HG03439 (cell line): ENCODE results near the gene DAZAP2.

Source experiments
- ATAC-seq: cut with Tn5 transposase; IDR thresholded peaks from one replicate; pipeline ENCODE4 v1.9.1; 2021; ENCODE audit warnings: mild to moderate bottlenecking, moderate library complexity; ENCODE audit not compliant: unreplicated experiment

DAZAP2 gene, protein sequence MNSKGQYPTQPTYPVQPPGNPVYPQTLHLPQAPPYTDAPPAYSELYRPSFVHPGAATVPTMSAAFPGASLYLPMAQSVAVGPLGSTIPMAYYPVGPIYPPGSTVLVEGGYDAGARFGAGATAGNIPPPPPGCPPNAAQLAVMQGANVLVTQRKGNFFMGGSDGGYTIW

DNA sequence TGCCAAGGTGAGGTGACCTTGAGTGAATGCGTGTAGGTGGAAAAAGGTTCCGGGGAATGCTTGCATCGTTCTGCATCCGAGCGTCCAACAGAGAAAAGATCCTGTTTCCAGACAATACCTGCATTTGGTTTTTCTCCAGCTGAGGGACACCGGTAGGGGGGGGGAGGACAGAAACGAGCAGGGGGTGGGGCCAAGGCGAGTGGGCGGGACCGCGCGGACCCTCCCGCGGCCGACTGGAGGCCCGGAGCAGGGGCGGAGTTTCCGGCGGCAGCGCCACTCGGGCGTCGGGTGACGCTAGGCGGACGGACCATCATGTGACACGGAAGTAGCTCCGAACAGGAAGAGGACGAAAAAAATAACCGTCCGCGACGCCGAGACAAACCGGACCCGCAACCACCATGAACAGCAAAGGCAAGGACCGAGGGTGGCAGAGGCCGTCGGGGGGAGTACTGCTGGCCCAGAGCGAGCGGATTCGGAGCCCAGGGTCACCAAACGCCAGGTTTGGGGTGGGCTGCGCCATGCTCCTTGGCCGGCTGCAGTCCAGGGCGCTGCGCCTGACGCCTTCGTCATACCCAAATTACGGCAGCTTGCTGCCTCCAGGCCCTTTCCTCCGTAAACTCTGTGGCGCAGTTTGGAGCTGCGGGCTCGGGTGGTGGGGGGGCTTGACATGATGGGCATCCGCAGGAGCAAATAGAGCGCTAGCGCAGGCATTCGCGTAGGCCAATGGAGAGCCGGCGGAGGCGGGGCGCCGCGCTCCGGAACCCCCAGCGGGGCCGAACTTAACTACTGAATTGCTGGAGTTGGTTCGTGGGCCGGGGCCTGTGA, at the start of gene DAZAP2:
Gene DAZAP2 (plus strand): TSS at position 317 of the 825 bp plus-strand sequence. CDS start 82 bp downstream, at position 399.
- ATAC-seq = peak; percentile 92

DNA sequence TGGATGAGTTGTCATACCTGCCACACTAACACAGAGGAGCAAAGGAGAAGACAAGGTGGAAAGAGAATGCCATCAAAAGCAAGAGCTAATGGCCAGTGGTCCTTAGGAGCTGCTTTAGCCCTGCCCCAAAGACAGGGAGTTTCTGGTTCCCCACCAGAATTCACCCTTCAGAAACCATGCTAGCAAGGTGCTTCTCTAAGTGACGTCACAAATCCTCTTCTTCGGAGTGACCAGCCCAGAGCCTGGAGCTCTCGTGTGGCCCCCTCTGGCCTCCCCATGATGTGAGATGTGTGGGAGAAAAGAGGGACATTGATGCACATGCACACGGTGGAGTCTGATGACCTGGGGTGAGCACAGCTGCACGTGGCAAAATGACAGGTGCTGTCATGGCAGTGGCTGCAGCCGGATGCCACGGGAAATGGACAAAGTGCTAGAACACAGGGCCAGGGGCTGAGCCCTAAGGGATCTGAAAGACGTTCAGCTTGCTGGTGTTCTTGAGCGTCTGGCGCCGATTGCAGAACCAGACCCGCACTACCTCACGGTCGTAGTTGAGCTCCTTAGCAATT, 48.8 kb upstream of the DAZAP2 start:
- no peak for ATAC-seq

DNA sequence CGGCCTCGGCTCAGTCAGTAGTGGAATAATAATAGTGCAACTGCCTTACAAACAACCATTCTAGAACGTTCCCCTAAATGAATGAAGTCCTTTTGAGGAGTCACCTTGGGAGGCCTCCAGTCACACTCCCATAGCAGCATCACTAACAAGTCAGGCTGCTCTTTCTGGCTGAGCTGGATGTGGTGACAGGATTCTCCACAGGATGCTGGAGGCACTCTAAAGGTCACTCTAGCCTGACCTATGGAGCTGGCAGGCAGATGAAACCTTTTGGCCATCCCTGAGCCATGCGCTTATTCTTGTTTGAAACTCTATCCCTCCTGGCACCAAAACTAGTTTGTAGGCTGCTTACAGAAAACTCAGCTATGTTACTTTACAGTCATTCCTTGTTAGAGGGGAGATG, 47.8 kb upstream of the DAZAP2 start:
- no peak for ATAC-seq

DNA sequence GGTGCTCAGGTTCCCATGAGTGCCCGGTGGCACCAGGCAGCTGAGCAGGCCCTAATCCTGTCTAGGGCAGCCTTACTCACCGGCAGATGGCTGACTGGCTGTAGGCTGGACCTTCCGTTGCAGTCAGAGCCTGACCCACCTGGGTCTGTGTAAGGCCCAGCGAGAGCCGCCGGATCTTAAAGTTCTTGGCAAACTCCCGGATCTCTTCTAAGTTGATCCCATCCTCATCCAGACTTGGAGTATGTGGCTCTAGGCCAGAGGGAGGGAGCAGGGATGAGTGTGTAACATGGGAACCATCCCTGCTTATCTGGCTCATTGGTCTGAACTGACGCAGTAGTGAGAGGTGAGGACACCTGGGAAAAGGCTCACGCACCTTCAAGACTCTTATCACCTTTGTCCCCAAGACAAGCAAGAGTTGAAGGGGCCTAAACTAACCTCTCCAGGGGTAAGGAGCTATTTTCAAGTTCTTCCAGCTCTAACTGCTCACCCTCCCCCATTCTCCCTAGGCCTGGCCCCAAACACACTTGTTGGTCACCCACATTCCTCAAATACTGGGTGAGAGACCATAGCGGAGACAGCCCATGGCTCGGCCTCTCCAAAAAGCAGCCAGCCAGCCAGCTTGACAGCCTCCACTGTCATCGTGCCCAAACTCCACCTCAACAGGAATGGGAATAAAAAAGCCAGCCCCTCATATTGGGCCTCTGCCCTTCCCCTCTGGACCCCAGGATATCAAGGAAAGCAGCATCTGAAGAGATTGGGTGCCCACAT, 46.9 kb upstream of the DAZAP2 start:
- no peak for ATAC-seq

DNA sequence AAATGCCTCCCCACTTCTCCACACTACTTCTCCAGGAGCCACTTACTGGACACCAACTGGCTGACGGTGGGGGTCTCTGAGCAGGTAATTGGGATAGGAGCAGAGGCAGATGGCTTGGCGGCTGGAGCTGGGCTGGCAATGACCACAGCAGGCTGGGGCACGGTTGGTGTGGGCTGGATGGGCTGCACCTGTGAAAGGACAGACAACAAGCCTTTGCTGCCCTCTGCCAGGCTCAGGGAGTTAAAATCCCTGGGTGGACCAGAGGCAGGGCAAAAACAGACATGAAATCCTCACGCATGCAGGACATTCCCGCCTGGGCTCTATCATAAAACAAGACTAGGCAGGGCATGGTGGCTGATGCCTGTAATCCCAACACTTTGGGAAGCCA, 46.3 kb upstream of the DAZAP2 start:
- ATAC-seq = no peak

DNA sequence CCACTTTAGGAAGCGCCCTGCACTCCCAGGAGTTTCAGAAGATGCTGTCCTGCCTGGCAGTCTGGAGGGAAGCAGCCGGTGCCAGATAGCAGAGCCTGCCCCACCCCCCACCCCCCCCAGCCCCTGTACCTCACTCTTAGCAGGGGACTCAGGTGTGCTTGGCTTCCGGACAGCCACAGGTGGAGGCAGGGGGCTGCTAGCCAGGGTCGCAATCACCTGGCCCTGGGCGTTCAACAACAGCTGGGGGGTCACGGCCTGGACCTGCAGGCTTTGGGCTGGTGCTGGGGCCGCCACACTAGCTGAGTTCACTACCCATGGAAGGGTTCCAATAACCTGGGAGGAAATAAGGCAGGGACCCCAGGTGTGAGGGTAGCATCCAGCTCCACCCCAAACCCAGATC, 42.8 kb upstream of the DAZAP2 start:
- no peak for ATAC-seq

DNA sequence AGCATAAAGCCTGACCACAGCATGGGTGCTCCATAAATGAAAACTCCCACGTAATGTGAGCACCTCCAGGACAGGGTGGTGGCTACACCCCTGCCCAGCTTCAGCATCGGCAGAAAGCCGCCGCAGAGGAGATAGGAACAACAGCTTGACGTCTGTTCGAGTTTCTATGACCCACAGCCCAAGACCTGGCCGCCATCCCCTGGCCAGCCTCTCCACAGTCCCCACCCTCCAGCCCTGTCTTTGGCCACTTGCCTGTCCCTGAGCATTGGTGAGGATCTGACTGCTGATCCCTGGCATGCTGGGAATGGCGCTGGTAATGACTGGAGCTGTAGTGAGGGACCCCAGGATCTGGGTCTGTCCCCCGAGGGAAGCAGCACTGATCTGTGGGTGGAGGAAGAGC, 42.1 kb upstream of the DAZAP2 start:
- no peak for ATAC-seq

DNA sequence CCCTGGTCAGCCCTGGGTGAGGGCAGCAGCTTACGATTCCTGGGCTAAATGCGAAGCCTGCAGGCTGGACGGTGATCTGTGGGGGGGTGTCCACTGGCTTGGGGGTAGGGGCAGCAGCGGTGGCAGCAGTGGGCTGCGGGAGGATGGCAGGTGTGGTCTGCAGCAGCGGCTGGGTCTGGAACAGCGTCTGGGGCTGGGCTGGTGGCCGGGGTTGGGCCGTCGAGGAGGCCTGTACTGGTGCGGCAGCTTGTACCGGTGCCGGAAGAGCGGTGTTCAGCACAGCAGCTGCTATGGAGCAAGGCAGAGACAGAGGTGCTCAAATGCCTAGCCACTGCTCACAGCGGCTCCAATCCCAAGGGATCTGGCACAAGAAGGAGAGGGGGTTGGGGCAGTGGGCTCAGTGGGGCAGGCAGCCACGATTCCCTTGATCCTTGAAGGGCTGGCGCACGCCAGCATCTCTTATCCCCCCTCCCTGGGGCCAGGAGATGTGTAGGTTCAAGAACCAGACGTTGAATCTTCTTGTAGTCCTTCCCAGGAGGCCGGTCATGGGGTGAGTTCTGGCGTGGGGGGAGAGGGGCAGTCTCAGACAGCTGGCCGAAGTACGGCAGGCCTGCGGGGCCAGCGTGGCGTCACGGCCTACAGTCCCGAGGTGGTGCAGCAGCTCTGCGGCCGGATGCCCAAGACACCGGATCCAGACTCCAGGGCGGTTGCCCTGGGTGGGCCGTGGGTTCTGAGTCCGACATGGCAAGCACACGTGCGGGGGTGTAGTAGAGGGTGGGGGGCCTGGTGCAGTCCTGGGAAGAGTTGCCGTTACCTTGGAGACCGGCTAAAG, 40.7 kb upstream of the DAZAP2 start:
- no peak for ATAC-seq

DNA sequence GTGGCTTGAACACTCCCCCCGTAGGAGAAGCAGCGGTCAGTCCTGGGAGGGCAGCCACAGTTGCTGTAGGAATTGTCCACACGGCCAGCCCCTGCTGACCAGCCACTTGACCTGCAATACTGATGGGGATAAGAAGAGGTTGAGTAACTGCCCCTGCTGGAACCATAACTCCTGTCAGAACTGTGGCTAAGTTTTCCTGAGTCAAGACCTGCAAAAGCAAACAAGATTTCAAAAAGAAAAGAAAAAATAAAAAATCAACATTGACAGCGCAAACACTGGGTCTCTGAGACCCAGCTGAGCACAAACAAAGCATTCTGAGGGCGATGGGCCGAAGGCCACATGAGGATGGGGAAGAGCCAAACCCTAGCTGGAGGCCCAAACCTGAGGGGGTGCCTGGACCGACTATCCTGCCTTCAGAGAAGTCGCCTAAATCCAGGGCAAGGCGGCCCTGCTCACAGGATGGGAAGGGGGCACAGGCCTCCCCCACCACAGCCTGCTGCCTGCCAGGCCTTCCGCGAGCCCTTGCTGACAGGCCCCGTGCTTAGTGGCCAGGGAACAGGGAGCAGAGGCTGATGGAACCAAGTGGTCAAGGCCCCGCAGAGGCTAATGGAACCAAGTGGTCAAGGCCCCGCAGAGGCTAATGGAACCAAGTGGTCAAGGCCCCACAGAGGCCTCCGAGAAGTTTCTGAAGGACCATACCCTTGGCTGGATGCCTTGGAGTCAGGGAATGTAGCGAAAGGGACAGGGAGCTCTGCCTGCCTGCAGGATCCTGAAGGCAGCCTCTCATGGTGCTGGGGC, 39.9 kb upstream of the DAZAP2 start:
- no peak for ATAC-seq

DNA sequence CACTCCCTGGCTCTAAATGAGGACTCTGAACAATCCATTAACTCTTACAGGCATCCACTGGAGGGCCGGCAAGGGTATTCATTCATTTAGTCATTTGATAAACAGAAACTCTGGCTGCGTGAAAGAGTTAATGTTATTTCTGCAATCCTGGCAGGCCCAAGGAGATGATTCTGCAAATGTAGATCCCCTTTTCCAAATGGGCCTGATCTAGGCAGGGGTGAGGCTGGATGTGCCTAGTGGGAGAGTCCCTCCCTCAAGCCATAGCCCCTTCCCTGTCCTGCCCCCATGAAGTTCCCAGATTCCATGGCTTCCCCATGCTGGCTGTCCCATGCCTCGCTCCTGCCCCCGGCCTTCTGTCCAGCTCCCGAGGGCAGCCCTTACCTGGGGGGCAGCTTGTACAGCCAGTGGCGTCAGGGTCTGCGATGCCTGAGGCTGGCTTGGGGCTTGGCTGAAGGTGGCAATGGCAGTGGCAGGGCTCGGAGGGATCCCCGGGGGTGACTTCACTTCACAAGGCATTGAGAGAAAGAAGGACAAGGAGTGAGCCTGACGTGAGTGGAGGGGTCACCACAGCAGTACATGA, 39.2 kb upstream of the DAZAP2 start:
- ATAC-seq = no peak

DNA sequence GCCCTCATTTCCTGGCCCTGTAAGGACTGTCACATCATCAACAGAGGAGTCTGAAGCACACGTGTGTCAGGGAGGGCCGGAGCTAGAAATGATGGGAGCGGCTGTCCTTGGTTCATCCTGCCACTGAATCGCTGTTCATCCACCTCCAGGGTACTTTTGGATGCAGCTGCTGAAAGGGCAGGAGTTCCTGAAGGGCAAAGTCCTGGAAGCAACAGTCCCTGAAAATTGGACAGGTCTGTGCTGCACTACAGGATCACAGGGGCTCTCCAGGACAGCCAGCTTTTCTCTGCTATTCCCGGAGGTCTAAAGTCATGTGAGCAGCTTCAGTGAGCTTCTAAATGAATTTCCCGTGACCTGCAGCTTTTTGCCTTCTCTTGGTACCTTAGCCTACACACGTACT, 38.5 kb upstream of the DAZAP2 start:
- no peak for ATAC-seq

DNA sequence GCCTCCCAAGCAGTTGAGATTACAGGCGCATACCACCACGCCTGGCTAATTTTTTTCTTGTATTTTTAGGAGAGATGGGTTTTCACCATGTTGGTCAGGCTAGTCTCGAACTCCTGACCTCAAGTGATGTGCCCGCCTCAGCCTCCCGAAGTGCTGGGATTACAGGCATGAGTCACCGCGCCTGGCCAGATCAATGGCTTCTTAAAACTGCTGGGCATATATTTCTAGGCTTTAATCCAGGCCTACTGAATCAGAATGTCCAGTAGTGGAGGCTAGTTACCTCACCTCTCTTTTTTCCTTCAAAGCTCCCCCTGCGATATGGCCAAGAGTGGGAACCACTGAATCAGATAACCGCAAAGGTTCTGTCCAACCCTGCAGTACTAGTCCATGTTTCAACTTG, 37.8 kb upstream of the DAZAP2 start:
- ATAC-seq = no peak

DNA sequence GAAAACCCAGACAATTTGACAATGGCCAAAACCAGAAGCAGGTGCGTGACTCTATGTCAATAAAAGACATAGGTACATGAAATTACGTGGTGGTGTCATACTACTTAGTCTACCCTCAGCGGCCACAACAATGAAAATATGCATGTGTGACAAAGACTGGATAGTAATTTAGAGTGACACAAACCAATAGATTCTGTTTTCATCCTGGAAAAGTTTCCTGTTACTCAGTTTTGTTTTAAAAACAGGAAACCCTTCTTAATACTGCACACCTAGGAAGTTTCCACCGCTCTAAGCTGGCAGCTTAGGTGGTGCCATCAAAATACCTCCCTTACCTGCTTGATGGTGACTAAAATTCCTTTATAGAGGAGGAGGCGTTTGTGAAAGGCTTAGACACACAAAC, 35.9 kb upstream of the DAZAP2 start:
- no peak for ATAC-seq

DNA sequence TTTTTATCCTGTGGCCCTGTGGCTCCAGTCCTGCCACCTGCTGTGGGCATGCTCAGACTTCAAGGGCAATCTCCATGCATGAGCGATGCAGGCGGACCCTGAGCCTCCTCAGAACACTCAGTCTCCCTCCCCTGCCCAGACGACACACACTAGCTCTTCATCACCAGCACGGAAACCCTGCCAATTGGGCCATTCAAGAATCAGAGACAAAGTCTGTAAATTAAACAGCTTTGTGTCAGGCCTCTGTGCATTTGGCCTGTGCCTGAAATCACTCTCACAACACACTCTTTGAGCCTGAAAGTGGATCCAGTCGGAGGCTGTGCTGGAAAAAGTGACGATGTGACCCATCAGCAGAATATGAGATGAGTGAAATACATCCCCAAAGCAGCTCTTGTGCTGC, 33.3 kb upstream of the DAZAP2 start:
- no peak for ATAC-seq

DNA sequence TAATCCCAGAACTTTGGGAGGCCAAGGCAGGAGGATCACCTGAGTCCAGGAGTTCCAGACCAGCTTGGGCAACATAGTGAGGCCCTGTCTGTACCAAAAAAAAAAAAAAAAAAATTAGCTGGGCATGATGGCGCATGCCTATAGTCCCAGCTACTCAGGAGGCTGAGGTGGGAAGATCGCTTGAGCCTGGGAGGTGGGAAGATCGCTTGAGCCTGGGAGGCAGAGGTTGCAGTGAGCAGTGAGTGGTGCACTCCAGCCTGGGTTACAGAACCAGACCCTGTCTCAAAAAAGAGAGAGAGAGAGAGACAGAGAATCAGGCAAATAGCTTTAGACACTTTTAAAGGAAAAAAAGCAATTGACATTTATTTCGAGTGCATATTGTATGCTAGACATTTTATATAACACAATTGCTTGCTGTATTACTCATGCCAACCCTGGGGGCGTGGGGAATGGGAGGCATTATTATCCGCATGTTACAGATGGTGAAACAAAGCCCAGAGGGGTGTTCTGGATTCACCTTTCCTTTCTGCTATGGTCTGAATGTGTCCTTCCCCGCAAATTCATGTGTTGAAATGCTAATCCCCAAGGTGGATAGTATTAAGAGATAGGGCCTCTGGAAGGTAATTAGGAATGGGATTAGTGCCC, 30.5 kb upstream of the DAZAP2 start:
- ATAC-seq = no peak

DNA sequence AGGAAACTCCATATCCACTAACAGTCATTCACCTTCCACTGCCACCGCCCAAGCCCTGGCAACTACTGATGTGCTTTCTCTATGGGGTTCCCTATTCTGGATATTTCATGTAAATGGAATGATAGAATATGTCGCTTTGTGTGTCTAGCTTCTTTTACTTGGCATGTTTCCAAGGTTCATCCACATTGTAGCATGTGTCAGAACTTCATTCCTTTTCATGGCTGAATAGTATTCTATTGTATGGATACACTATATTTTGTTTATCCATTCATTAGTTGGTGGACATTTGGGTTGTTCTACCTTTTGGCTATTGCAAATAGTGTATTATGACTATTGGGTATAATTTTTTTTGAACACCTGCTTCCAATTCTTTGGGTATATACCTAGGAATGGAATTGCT, 29.4 kb upstream of the DAZAP2 start:
- ATAC-seq = no peak

DNA sequence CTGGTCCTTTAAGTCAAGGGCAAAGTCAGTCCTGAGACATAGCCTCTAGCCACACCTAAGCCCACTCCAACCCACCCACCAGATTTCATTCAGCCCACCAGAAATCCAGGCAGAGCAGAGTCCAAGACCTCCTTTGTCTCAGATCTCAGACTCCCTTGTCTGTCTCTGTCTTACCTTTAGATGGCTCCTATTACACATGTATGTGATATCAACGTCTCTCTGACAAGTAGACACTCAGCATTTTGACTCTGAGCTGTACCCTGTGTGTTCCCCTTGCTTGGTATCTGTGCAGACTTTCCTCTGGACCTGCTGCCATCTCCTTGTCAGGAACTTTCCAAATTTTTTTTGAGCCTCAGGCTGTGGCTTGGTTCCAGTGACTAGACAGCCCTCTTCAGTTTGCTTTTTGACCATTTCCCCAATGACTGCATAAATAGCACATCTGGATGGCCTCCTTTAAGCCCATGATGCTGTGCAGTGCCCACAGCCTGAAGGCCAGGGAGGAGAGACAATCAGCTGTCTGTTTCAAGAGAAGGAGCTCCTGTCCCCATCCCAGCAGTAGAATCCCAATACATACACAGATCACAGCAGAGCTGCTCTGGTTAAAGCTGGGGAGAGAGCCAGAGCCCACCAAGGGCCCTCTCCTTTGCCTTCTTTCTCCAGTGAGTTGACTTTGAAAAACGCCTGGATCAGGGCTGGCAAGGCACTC, 27.8 kb upstream of the DAZAP2 start:
- ATAC-seq = no peak

DNA sequence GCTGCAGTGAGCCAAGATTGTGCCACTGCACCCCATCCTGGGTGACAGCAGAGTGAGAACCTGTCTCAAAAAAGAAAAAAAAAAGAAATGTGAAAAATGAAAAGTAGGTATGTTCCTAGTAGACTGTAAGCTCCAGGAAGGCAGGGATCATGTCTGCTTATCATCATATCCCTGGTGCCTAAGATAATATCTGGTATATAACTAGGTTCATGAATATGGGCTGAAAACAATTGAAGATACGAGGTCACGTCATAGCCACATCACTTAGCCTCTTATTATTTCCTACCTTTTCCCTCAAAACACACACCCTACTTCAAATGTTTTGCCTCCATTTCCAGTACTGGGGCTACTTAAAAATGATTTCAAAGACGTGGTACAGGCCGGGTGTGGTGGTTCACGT, 23.7 kb upstream of the DAZAP2 start:
- ATAC-seq = no peak

DNA sequence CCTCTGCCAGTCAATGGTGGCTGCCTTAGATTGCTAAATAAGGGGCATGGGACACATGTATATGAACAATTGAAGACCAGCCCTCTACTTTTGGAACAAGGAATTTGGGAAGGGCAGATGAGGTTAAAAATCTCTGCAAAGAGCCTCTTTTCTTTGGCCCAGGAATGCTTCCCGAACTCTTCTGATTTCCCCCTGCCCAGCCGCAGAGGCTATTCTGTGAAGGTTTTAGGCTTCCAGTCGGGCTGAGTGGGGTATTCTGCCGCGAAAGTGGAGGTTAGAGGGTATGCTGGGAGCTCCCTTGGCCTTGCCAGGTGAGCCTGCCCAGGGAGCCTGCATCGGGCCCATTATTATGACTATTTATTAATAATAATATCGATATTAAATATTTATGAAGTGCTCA, 22.0 kb upstream of the DAZAP2 start:
- ATAC-seq = no peak
